Loucy (cell line): ENCODE measurements around the gene DDR2.

Source experiments
- CTCF ChIP-seq: fragments of 200-600 bp; sonication (generic); conservative IDR thresholded peaks from 2 replicates; pipeline ENCODE4 v1.5.1; 2014; ENCODE audit warnings: mild to moderate bottlenecking, antibody characterized with exemption, low read length
- EZH2phosphoT487 ChIP-seq: fragments of 200-600 bp; IDR thresholded peaks from 2 replicates; pipeline ENCODE4 v1.6.1; 2018; ENCODE audit warnings: antibody characterized with exemption, mild to moderate bottlenecking, moderate library complexity, borderline replicate concordance

DNA sequence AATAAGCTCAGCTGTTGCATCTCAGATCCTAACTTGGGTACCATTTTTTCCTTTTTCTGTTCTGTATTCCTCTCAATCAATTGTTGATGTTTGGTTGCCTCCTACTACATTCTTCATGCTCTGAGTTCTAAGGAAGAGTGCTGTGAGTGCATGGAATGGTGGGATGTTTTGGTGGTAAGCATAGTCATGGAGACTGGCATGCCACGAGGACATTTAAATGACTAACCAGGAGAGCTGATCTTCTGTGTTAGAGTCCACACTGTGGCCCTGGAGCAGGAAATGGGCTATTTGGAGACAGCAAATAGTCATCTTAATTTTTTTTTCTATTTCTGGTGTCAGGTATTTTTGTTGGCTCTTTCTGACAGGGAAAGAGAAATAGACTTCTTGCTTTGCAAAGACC, 88.7 kb downstream of the DDR2 start:
- no peak for TF ChIP-seq CTCF
- no peak for TF ChIP-seq EZH2phosphoT487
